ENCODE measurements around the gene ADGRL2.
A peak's percentile ranks its signal among the peaks of the same experiment; 100 is the strongest.

ADGRL2 gene

GRCh38 chr1:81841795-81842194 lies 41.1 kb downstream of the ADGRL2 start:
- no peak for TF ChIP-seq CTCF (IDR thresholded peaks at IDR 0.05; ENCODE audit: unreplicated experiment in 3 of 3)
- Mint-ChIP-seq H3K36me3 (ENCODE audit: low read depth) (peaks cover 50% of the 10 kb centered on the region), H3K27ac (no peak overlapping the region), H3K27me3 (ENCODE audit: low read depth) (no peaks in the 10 kb centered on the region), H3K4me3 (no peak overlapping the region), H3K4me1 (peaks cover 9% of the 10 kb centered on the region), H3K9me3 (no peaks in the 10 kb centered on the region)

GRCh38 chr1:81844477-81844876 lies 43.7 kb downstream of the ADGRL2 start:
- Mint-ChIP-seq H3K27ac (no peak overlapping the region), H3K4me1 (peaks cover 17% of the 10 kb centered on the region), H3K9me3 (no peaks in the 10 kb centered on the region), H3K4me3 (no peak overlapping the region), H3K27me3 (ENCODE audit: low read depth) (no peaks in the 10 kb centered on the region), H3K36me3 (ENCODE audit: low read depth) (peaks cover 37% of the 10 kb centered on the region)
- no peak for TF ChIP-seq CTCF (IDR thresholded peaks at IDR 0.05; ENCODE audit: unreplicated experiment in 3 of 3)

GRCh38 chr1:81846630-81847029 lies 45.9 kb downstream of the ADGRL2 start:
- peaks cover 24% of the 10 kb centered on the region for H3K36me3 Mint-ChIP-seq (ENCODE audit: low read depth)
- no peak overlapping the region for H3K4me3 Mint-ChIP-seq
- H3K27ac Mint-ChIP-seq = peak overlapping the region in 1 of 3 experiments; percentile 78
- TF ChIP-seq CTCF (IDR thresholded peaks at IDR 0.05; ENCODE audit: unreplicated experiment in 3 of 3) = no peak
- no peaks in the 10 kb centered on the region for H3K27me3 Mint-ChIP-seq (ENCODE audit: low read depth)
- H3K9me3 Mint-ChIP-seq = no peaks in the 10 kb centered on the region
- peaks cover 26% of the 10 kb centered on the region for H3K4me1 Mint-ChIP-seq

GRCh38 chr1:81847063-81847462 lies 46.3 kb downstream of the ADGRL2 start:
- TF ChIP-seq CTCF (IDR thresholded peaks at IDR 0.05; ENCODE audit: unreplicated experiment in 3 of 3) = no peak

GRCh38 chr1:81848880-81849682 lies 48.3 kb downstream of the ADGRL2 start:
- no peak for TF ChIP-seq CTCF (IDR thresholded peaks at IDR 0.05; ENCODE audit: unreplicated experiment in 3 of 3)
- peaks cover 35% of the 10 kb centered on the region for H3K4me1 Mint-ChIP-seq
- H3K27me3 Mint-ChIP-seq (ENCODE audit: low read depth) = no peaks in the 10 kb centered on the region
- no peak overlapping the region for H3K4me3 Mint-ChIP-seq
- H3K36me3 Mint-ChIP-seq (ENCODE audit: low read depth) = peaks cover 9% of the 10 kb centered on the region
- H3K27ac Mint-ChIP-seq = no peak overlapping the region
- H3K9me3 Mint-ChIP-seq = no peaks in the 10 kb centered on the region

More at GRCh38 chr1:81847063-81847462, 46.3 kb downstream of the ADGRL2 start:
- Mint-ChIP-seq H3K27ac (peak overlapping the region in 1 of 3 experiments; percentile 78), H3K27me3 (ENCODE audit: low read depth) (no peaks in the 10 kb centered on the region), H3K4me3 (no peak overlapping the region), H3K4me1 (peaks cover 26% of the 10 kb centered on the region), H3K36me3 (ENCODE audit: low read depth) (peaks cover 20% of the 10 kb centered on the region), H3K9me3 (no peaks in the 10 kb centered on the region)

- TF ChIP-seq CTCF (IDR thresholded peaks at IDR 0.05; ENCODE audit: unreplicated experiment in 3 of 3) = no peak
- H3K27ac Mint-ChIP-seq = peak overlapping the region in 2 of 3 experiments; percentile 7 to 44
- peaks cover 36% of the 10 kb centered on the region for H3K4me1 Mint-ChIP-seq
- peaks cover 8% of the 10 kb centered on the region for H3K36me3 Mint-ChIP-seq (ENCODE audit: low read depth)
- no peaks in the 10 kb centered on the region for H3K9me3 Mint-ChIP-seq
- no peak overlapping the region for H3K4me3 Mint-ChIP-seq
- H3K27me3 Mint-ChIP-seq (ENCODE audit: low read depth) = no peaks in the 10 kb centered on the region
Measured at GRCh38 chr1:81850031-81850430, 49.3 kb downstream of the ADGRL2 start.
